NCI-H82 (cell line): ENCODE results near the gene STING1.

Source experiments
- DNase-seq: peaks from one replicate; lab custom pipeline; 2025; lab: John Stamatoyannopoulos, UW

Gene STING1

GRCh38 chr5:139439013-139439903 is 43.3 kb downstream of the STING1 start, which contains the start of gene DNAJC18:
DNAJC18 (minus strand) TSS chr5:139439525; CDS start chr5:139439445, 80 bp downstream.
- DNase-seq: peak; percentile 97

- DNase-seq: no peak
Measured at GRCh38 chr5:139438707-139439012, 43.9 kb downstream of the STING1 start.

- peak; percentile 5 for DNase-seq
Measured at GRCh38 chr5:139435676-139436075, 46.9 kb downstream of the STING1 start.

- DNase-seq: no peak
Measured at GRCh38 chr5:139431706-139432105, 50.9 kb downstream of the STING1 start.

GRCh38 chr5:139430015-139430414 is 52.5 kb downstream of the STING1 start:
- DNase-seq: no peak

DNA sequence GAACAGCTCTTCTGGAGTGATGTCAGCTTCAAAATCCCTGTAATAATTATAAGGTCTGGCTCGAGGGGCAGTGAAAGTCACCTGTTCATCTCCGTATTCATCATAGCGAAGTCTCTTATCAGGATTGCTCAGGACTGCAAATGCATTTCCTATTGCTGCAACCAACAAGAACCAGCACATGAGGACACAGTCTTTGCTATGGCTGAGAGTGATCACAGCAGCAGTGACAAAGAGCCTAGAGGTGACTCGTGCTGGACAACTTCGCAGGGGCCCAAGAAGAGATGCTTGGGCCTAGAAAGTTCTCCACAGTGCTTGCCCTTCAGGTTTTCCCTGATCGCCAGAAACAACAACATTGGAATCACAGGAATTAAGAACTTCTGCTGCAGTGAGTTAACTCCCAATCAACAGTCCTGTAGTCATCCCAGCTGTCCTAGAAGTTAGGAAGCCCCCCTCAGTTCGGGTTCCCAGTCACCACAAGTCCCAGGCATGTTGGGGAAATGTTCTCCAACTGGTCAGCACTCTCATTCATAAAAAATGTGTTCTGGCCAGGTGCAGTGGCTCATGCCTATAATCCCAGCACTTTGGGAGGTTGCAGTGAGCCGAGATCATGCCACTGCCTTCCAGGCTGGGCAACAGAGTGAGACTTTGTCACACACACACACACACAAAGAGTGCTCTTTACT is 56.2 kb downstream of the STING1 start:
- no peak for DNase-seq
